ENCODE results near the gene ABCA7.

GRCh38 chr19:991174-991931 is 48.6 kb upstream of the ABCA7 start:
- TF ChIP-seq, protein P1, sequence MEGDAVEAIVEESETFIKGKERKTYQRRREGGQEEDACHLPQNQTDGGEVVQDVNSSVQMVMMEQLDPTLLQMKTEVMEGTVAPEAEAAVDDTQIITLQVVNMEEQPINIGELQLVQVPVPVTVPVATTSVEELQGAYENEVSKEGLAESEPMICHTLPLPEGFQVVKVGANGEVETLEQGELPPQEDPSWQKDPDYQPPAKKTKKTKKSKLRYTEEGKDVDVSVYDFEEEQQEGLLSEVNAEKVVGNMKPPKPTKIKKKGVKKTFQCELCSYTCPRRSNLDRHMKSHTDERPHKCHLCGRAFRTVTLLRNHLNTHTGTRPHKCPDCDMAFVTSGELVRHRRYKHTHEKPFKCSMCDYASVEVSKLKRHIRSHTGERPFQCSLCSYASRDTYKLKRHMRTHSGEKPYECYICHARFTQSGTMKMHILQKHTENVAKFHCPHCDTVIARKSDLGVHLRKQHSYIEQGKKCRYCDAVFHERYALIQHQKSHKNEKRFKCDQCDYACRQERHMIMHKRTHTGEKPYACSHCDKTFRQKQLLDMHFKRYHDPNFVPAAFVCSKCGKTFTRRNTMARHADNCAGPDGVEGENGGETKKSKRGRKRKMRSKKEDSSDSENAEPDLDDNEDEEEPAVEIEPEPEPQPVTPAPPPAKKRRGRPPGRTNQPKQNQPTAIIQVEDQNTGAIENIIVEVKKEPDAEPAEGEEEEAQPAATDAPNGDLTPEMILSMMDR (IDR thresholded peaks at IDR 0.05), result no peak
- TF ChIP-seq POLR2A (IDR thresholded peaks at IDR 0.05), result no peak

Measured in uterus (tissue), 2 donors.